ENCODE measurements around the gene RAB36. TPM values are rescaled to one million over a fixed set of nuclear protein-coding genes. Genes with fewer than 3 reads are reported as not detected.

Gene RAB36
- total RNA-seq, 4 donors from 2014 or later, result 0.35 to 0.55 TPM; not detected in 2

GRCh38 chr22:23149743-23150238 lies 4.5 kb downstream of the RAB36 start:
- Histone ChIP-seq H3K27me3 (peaks cover 0 to 3% (median 0%) of the 10 kb centered on the region in 3 donors), H3K4me1 (peaks cover 0 to 7% of the 10 kb centered on the region in 2 donors), H3K36me3 (no peaks in the 10 kb centered on the region), H3K9me3 (no peaks in the 10 kb centered on the region), H3K4me3 (no peak overlapping the region), H3K27ac (no peak overlapping the region)
- in situ Hi-C loops (cut with MboI; ENCODE audit: low sequenced_read_pairs in 4 of 4), result loop anchor here in 2 of 4 donors (25.0 kb wide), 2 partner anchors 312 to 687 kb away; no protein-coding TSS in a partner anchor
- intact Hi-C loops (cut with DNase I; ENCODE audit: low total_unique reads), result no loop called here
- no peak for DNase-seq
- ATAC-seq, result no peak
- TF ChIP-seq CTCF (IDR thresholded peaks at IDR 0.05 in 4 of 5, conservative IDR thresholded peaks at IDR 0.05 in 1 of 5), result no peak

GRCh38 chr22:23150762-23151161 lies 5.5 kb downstream of the RAB36 start:
- H3K36me3 ChIP-seq, result no peaks in the 10 kb centered on the region
- no peaks in the 10 kb centered on the region for H3K27me3 ChIP-seq
- in situ Hi-C loops (cut with MboI; ENCODE audit: low sequenced_read_pairs in 4 of 4), result no loop called here
- H3K27ac ChIP-seq, result no peak overlapping the region
- no peak overlapping the region for H3K4me3 ChIP-seq
- TF ChIP-seq POLR2A (IDR thresholded peaks at IDR 0.05) (no peak), CTCF (IDR thresholded peaks at IDR 0.05 in 4 of 5, conservative IDR thresholded peaks at IDR 0.05 in 1 of 5) (no peak)
- peaks cover 0 to under 1% of the 10 kb centered on the region in 2 donors for H3K4me1 ChIP-seq
- no peaks in the 10 kb centered on the region for H3K9me3 ChIP-seq
- DNase-seq, result no peak
- ATAC-seq, result no peak
- intact Hi-C loops (cut with DNase I; ENCODE audit: low total_unique reads), result no loop called here

GRCh38 chr22:23151827-23152226 lies 6.5 kb downstream of the RAB36 start:
- intact Hi-C loops (cut with DNase I; ENCODE audit: low total_unique reads), result no loop called here
- in situ Hi-C loops (cut with MboI; ENCODE audit: low sequenced_read_pairs in 4 of 4), result no loop called here

GRCh38 chr22:23152238-23153114 lies 7.2 kb downstream of the RAB36 start:
- no peaks in the 10 kb centered on the region for H3K9me3 ChIP-seq
- TF ChIP-seq POLR2A (IDR thresholded peaks at IDR 0.05) (no peak), CTCF (IDR thresholded peaks at IDR 0.05 in 4 of 5, conservative IDR thresholded peaks at IDR 0.05 in 1 of 5) (no peak)
- H3K36me3 ChIP-seq, result no peaks in the 10 kb centered on the region
- intact Hi-C loops (cut with DNase I; ENCODE audit: low total_unique reads), result no loop called here
- H3K27ac ChIP-seq, result no peak overlapping the region
- no peak overlapping the region for H3K4me3 ChIP-seq
- in situ Hi-C loops (cut with MboI; ENCODE audit: low sequenced_read_pairs in 4 of 4), result no loop called here
- DNase-seq (no peak), ATAC-seq (no peak)
- H3K4me1 ChIP-seq, result no peaks in the 10 kb centered on the region
- H3K27me3 ChIP-seq, result no peaks in the 10 kb centered on the region

More at GRCh38 chr22:23151827-23152226, 6.5 kb downstream of the RAB36 start:
- Histone ChIP-seq H3K27ac (no peak overlapping the region), H3K36me3 (no peaks in the 10 kb centered on the region), H3K27me3 (no peaks in the 10 kb centered on the region), H3K9me3 (no peaks in the 10 kb centered on the region), H3K4me3 (no peak overlapping the region), H3K4me1 (no peaks in the 10 kb centered on the region)
- ATAC-seq (no peak), DNase-seq (no peak)
- no peak for TF ChIP-seq CTCF (IDR thresholded peaks at IDR 0.05 in 4 of 5, conservative IDR thresholded peaks at IDR 0.05 in 1 of 5)

Measured in gastrocnemius medialis (tissue), 4 donors.